Kidney capillary endothelial cell (primary cell): Measurements from ENCODE around the gene WASHC4.
"Not testable (repeated sequence)": the region's sequence is repeated elsewhere in the genome, so short reads cannot be mapped to it uniquely, and the experiment has no call there.

Source experiments
- DNase-seq: peaks from one replicate; pipeline ENCODE4 v3.0.0-alpha.2; 2018; ENCODE audit warnings: low spot score

The WASHC4 gene

GRCh38 chr12:105090361-105090760, 17.2 kb upstream of the WASHC4 start:
- no peak for DNase-seq

GRCh38 chr12:105091476-105092206, 15.9 kb upstream of the WASHC4 start:
- DNase-seq: no peak

- DNase-seq: no peak
These were observed 15.2 kb upstream of the WASHC4 start for GRCh38 chr12:105092336-105092735.

- DNase-seq: not testable (repeated sequence)
These were observed 12.2 kb upstream of the WASHC4 start for GRCh38 chr12:105095338-105095737.

- DNase-seq: no peak
These were observed 8.2 kb upstream of the WASHC4 start for GRCh38 chr12:105099356-105099755.

GRCh38 chr12:105100207-105100985, 7.1 kb upstream of the WASHC4 start:
- peak; percentile 27 for DNase-seq

- DNase-seq: peak; percentile 7
These were observed 6.5 kb upstream of the WASHC4 start for GRCh38 chr12:105100998-105101397.

GRCh38 chr12:105102673-105103072, 4.9 kb upstream of the WASHC4 start:
- no peak for DNase-seq

GRCh38 chr12:105104762-105105161, 2.8 kb upstream of the WASHC4 start:
- no peak for DNase-seq

- DNase-seq: no peak
These were observed 910 bp upstream of the WASHC4 start for GRCh38 chr12:105106621-105107020.

GRCh38 chr12:105107171-105107493, 399 bp upstream of the WASHC4 start:
- peak; percentile 55 for DNase-seq

- peak; percentile 81 for DNase-seq
These were observed 2.1 kb downstream of the WASHC4 start for GRCh38 chr12:105109465-105110212.

- DNase-seq: peak; percentile 17
These were observed 3.3 kb downstream of the WASHC4 start for GRCh38 chr12:105110851-105111250.

GRCh38 chr12:105113094-105113493, 5.6 kb downstream of the WASHC4 start:
- DNase-seq: no peak

GRCh38 chr12:105116969-105117368, 9.4 kb downstream of the WASHC4 start:
- no peak for DNase-seq

GRCh38 chr12:105120551-105120950, 13.0 kb downstream of the WASHC4 start:
- no peak for DNase-seq

- DNase-seq: no peak
These were observed 30.7 kb downstream of the WASHC4 start for GRCh38 chr12:105138248-105138647.

GRCh38 chr12:105141320-105141922, 33.9 kb downstream of the WASHC4 start:
- DNase-seq: no peak

GRCh38 chr12:105142259-105142658, 34.7 kb downstream of the WASHC4 start:
- no peak for DNase-seq

GRCh38 chr12:105156260-105156659, 48.7 kb downstream of the WASHC4 start:
- no peak for DNase-seq

- no peak for DNase-seq
These were observed 50.1 kb downstream of the WASHC4 start for GRCh38 chr12:105157606-105158005.

GRCh38 chr12:105158876-105159275, 51.3 kb downstream of the WASHC4 start:
- DNase-seq: no peak
